Stimulated activated CD4-positive, alpha-beta T cell treated with anti-CD3 and anti-CD28 coated beads, Interleukin-15, amount 100 ng/mL, for 24 hours (primary cell): ENCODE results near the gene RPS6KA5.
"Not testable (repeated sequence)": the region's sequence is repeated elsewhere in the genome, so short reads cannot be mapped to it uniquely, and the experiment has no call there.

Experiments
- DNase-seq: peaks from one replicate; pipeline ENCODE4 v3.0.0-alpha.2; 2020

RPS6KA5 gene

GRCh38 chr14:91063119-91063518 is 2.7 kb upstream of the RPS6KA5 start:
- DNase-seq = peak; percentile 26

DNA sequence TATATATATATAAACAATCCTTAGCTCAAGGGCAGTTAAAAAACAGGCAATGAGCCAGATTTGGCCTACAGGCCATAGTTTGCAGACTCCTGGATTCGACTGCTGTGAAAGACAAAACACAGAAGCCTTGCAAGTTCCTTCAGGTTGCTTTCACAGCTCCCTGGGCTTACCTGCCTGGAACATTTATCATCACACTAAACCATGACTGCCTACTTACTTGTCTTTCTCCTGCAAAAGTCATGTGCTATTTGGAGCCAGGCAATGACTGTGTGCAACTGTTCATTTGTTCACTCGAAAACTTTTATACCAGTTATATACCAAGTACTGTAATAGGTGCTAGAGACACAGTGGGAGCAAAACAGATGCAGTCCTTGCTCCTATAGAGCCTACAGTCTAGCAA is 2.2 kb upstream of the RPS6KA5 start:
- no peak for DNase-seq

GRCh38 chr14:91061056-91061887 is 831 bp upstream of the RPS6KA5 start:
- no peak for DNase-seq

GRCh38 chr14:91059576-91060350 is 678 bp downstream of the RPS6KA5 start:
- DNase-seq = peak; percentile 70

DNA sequence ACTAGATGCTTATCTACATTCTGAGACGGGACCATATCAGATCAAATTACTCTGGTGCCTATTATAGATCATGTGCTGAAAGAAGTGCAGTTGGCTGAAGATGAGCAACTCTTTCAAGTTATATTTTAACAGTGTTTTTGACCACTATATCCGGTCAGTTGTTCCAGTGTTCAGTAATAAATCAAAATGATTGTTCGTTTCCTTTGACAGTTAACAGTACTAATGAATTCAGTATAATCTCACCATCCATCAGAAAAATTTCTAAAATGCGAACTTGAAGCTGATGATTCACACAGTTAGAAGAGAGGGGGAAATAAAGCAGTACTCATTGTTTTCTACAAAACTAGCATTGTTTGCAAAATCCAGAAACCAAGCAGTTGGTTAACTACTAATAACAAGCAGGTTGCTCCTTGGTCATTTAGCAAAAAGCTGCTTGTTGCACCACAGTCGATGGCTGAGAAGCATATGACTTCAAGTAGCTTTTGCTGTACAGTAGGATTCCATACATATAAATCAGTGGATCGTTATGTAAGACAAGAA is 2.3 kb downstream of the RPS6KA5 start:
- no peak for DNase-seq

DNA sequence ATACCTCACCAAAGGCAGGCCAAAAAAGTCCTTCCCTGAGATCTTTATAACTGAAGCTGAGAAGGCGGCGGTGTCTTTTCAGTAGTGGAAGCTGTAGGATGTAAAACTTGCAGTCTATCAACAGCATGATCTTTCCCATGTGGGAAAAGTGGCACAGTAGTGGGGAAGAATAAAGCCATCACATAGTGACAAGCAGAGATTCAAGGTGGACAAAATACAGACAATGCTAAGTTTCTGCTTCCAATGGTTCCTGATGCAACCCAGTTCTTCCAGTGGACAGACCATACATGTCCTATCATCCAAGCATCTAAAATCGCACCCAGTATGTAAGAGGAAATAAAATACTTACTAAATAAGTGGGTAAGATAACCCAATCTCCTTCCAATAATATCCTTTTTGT is 4.1 kb downstream of the RPS6KA5 start:
- no peak for DNase-seq

DNA sequence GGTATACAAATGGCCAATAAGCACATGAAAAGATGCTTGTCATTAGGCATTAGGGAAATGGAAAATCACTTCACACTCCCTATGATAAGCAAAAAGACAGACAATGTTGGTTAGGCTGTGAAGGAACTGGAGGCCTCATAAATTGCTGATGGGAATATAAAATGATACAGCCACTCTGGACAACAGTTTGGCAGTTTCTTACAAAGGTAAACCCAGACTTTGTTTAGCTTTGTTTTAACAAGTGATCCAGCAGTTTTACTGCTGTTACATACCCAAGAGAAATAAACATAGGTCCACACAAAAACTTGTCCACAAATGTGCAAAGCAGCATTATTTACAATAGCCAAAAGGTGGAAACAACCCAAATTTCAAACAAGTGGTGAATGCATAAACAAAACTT is 5.4 kb downstream of the RPS6KA5 start:
- no peak for DNase-seq

DNA sequence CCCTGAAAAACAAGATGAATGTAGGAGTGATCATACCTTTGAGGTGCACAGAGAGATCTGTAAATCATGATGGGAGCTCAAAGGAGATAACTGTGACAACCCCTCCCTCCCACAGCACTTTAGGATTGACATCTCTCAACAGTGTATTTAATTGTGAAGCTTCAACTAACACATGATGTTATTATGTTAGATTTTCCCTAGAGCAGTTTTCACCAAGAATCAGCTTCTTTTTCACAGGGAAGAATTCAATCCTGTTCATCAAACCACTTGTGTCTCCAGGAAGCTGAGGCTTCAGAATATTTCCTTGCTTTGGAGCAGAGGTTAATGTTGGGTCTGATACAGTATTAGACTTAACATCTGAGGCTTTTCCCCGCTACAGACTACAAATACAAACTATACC is 11.8 kb downstream of the RPS6KA5 start:
- no peak for DNase-seq

DNA sequence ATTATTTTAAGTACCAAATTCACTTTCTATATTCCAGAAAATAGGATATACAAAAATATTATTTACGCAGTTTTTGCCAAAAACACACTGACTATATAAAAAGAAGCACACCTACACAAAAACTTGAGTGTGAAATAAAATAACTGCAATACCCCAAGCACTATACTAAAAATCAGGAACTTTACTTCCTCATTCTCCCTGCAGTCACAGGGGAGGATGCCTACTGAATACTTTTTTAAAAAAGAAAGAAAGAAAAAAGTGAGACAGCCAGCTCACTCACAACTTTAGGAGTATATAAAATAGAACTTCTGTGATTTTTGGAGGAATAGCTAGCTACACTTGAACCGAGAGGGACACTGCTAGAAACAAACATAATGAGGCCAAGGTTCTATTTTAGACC is 12.2 kb downstream of the RPS6KA5 start:
- DNase-seq = no peak

DNA sequence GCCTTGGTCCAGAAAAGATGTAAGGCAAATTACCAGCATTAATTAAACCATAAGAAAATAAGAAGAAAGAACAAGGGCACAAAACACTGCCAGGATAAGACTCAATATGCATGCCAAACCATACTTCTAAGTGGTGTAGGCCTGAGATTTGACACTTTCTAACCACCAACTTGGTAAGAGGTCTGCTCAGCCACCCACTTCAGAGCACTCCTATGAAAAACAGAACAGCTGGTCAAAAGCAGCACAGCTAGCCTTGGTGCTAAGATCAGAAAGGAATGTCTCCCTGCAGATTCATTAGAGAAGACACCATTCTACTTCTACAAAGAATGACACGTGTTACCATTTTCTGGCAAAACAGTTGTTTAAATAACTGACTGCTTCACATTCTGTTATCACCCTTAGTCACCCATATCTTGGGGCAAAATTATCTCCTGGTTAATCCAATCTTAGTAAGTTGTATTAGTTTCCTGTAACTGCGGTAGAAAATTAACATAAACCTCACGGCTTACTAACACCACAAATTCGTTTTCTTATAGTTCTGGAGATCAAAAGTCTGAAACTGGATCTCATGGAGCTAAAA is 13.2 kb downstream of the RPS6KA5 start:
- no peak for DNase-seq

DNA sequence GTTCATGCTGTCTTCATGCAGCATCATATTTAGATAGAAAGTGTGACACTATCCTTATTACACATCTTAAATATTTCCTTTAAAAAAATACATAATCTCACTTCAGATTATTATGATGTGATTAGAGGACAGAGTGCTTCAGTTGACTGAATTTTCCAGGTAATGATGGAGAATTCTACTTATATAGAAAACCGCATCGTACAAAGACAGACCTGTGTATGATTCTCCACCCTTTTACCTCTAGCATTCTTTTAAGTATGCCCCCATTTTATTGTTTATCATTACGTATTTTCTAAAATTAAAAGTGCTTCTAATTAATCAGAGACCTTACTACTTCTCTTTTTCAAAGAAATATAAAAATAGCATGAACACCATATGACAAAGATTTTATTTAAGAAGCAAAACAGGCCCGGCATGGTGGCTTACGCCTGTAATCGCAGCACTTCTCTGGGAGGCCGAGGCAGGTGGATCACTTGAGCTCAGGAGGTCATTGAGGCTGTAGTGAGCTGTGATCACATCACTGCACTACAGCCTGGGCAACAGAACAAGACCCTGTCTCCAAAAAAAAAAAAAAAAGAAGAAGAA is 13.9 kb downstream of the RPS6KA5 start:
- DNase-seq = no peak

DNA sequence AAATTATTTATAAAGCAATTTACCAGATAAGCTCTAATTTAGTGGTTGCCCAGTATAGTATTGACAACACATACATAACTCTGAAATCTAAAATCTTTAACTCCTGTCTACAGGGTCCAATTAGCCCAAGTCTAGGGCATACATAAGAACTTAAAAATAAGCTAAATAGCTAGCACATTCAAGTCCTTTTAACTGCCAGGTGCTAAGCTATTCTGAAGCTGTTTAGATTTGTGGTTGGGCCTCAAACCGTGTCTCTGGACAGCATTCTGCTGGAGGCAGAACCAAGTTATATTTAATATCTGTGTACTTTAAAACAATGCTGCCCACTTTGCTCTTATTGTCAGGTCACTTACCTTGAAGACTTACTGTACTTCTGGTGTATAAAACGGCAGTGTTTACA is 19.0 kb downstream of the RPS6KA5 start:
- DNase-seq = no peak

DNA sequence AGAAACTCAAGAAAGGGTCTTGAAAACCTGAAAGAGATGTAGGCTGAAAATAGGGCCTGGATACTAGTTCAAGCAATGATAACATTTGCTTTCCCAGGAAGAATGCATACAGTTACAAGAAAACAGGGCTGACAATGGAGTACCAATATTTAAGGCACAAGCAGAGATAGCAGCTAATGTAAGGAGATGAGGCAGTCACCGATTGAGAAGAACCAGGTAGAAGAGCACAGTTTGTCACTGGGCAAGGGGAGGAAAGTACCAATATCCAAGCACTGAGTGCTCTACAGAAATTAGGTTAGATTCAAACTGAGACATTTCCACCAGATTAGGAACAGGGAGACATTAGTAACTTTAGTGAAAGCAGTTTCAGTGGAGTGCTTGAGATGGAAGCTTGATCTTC is 19.9 kb downstream of the RPS6KA5 start:
- no peak for DNase-seq

GRCh38 chr14:91038439-91038838 is 22.0 kb downstream of the RPS6KA5 start:
- no peak for DNase-seq

GRCh38 chr14:91036741-91037469 is 23.5 kb downstream of the RPS6KA5 start:
- DNase-seq = no peak

DNA sequence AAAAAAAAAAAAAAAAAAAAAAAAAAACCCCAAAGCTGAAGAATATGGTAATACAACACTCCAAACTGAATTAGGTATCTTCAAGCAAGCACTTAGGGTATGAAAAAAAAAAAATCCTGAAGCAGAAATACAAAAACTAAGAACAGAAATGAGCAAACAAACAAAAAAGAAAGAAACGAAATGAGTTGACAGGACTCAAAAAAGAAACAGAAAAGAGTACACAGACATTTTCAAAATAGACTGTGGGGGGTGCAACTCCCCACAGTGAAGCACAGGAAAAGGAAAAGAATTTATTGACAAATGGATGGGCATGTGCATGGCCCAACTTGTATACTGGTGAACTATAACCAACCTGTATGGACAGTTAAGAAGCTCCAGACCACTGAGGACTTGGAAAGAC is 24.6 kb downstream of the RPS6KA5 start:
- no peak for DNase-seq

GRCh38 chr14:91034379-91034778 is 26.1 kb downstream of the RPS6KA5 start:
- DNase-seq = not testable (repeated sequence)

GRCh38 chr14:91032248-91032647 is 28.2 kb downstream of the RPS6KA5 start:
- no peak for DNase-seq

- DNase-seq = no peak
These were observed 28.8 kb downstream of the RPS6KA5 start for GRCh38 chr14:91031666-91032065.

- no peak for DNase-seq
These were observed 30.8 kb downstream of the RPS6KA5 start for GRCh38 chr14:91029456-91030217.

DNA sequence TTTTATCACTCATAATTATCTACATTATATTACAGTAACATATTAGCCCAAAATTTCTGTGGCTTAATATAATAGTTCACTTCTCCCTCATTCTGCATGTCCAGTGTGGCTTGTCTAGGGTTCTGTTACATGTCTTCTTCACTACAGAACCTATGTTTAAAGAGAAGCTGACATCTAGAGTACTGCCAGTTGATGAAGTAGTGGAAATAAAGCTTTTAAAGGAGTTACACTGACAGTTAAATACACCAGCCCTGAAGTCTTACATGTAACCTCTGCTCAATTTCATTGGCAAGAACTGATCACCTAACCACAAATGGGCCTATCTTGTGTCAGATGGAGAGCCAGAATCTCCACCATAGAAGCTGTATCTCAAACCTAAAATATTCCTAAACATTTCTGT is 32.9 kb downstream of the RPS6KA5 start:
- no peak for DNase-seq

DNA sequence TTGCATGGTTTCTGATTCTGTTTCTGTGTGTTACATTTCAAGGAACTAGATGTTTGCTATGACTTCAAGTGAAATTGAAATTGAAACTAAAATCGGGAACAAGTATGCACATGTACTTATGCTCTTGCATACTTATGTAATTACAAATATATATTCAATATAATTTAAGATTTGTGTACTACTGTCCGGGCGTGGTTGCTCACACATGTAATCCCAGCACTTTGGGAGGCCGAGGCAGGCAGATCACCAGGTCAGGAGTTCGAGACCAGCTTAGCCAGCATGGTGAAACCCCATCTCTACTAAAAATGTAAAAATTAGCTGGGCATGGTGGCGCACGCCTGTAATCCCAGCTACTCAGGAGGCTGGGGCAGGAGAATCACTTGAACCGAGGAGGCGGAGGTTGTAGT is 37.8 kb downstream of the RPS6KA5 start:
- DNase-seq = peak; percentile 15
